ENCODE measurements around the gene FIZ1.

- no peak for TF ChIP-seq EZH2 (IDR thresholded peaks at IDR 0.05; ENCODE audit: insufficient read depth, poor library complexity, severe bottlenecking)
- TF ChIP-seq EZH2phosphoT487 (IDR thresholded peaks at IDR 0.05; ENCODE audit: insufficient read depth, low read depth), result no peak
Measured at GRCh38 chr19:55603115-55603514, 3.8 kb upstream of the FIZ1 start.

All from GM23248 (cell line).